Measurements from ENCODE around the gene MRPL39.

GRCh38 chr21:25556091-25556490 is 51.2 kb downstream of the MRPL39 start:
- TF ChIP-seq ZFP30 (CRISPR knock-in tag; IDR thresholded peaks at IDR 0.05) (no peak), OSR1 (CRISPR knock-in tag; IDR thresholded peaks at IDR 0.05) (no peak), ZNF565 (CRISPR knock-in tag; conservative IDR thresholded peaks at IDR 0.05; ENCODE audit: low read depth) (no peak), GLIS3 (CRISPR knock-in tag; IDR thresholded peaks at IDR 0.05) (no peak), ISL1 (CRISPR knock-in tag; IDR thresholded peaks at IDR 0.05) (no peak)

Measured in SK-N-SH treated with all-trans-retinoic acid at 6 μM for 48 hours (cell line).